ENCODE measurements around the gene NCBP3.
"Not testable (repeated sequence)": the region's sequence is repeated elsewhere in the genome, so short reads cannot be mapped to it uniquely, and the experiment has no call there.

Gene NCBP3

GRCh38 chr17:3785323-3785722 is 60.7 kb downstream of the NCBP3 start:
- DNase-seq (ENCODE audit: low read depth): not testable (repeated sequence)

- DNase-seq (ENCODE audit: low read depth): no peak
Measured at GRCh38 chr17:3782751-3783150, 63.3 kb downstream of the NCBP3 start.

- DNase-seq (ENCODE audit: low read depth): peak; percentile 25
Measured at GRCh38 chr17:3780986-3781385, 65.1 kb downstream of the NCBP3 start.

- no peak for DNase-seq (ENCODE audit: low read depth)
Measured at GRCh38 chr17:3777366-3778120, 68.5 kb downstream of the NCBP3 start.

- DNase-seq (ENCODE audit: low read depth): no peak
Measured at GRCh38 chr17:3773966-3774365, 72.1 kb downstream of the NCBP3 start.

GRCh38 chr17:3773511-3773910 is 72.5 kb downstream of the NCBP3 start:
- DNase-seq (ENCODE audit: low read depth): peak; percentile 63

GRCh38 chr17:3772764-3773163 is 73.3 kb downstream of the NCBP3 start:
- no peak for DNase-seq (ENCODE audit: low read depth)

- DNase-seq (ENCODE audit: low read depth): no peak
Measured at GRCh38 chr17:3771140-3771539, 74.9 kb downstream of the NCBP3 start.

GRCh38 chr17:3770466-3770865 is 75.6 kb downstream of the NCBP3 start:
- DNase-seq (ENCODE audit: low read depth): no peak

GRCh38 chr17:3768769-3769168 is 77.3 kb downstream of the NCBP3 start:
- DNase-seq (ENCODE audit: low read depth): no peak

- DNase-seq (ENCODE audit: low read depth): no peak
Measured at GRCh38 chr17:3768341-3768740, 77.7 kb downstream of the NCBP3 start.

GRCh38 chr17:3766779-3767178 is 79.3 kb downstream of the NCBP3 start:
- DNase-seq (ENCODE audit: low read depth): no peak

- DNase-seq (ENCODE audit: low read depth): no peak
Measured at GRCh38 chr17:3765981-3766380, 80.1 kb downstream of the NCBP3 start.

- no peak for DNase-seq (ENCODE audit: low read depth)
Measured at GRCh38 chr17:3763777-3764170, 82.3 kb downstream of the NCBP3 start.

- no peak for DNase-seq (ENCODE audit: low read depth)
Measured at GRCh38 chr17:3762922-3763776, 82.9 kb downstream of the NCBP3 start.

GRCh38 chr17:3761918-3762380 is 84.1 kb downstream of the NCBP3 start:
- no peak for DNase-seq (ENCODE audit: low read depth)

- DNase-seq (ENCODE audit: low read depth): no peak
Measured at GRCh38 chr17:3761036-3761917, 84.8 kb downstream of the NCBP3 start.

- DNase-seq (ENCODE audit: low read depth): no peak
Measured at GRCh38 chr17:3759597-3760216, 86.3 kb downstream of the NCBP3 start.

GRCh38 chr17:3755335-3756030 is 90.6 kb downstream of the NCBP3 start:
- DNase-seq (ENCODE audit: low read depth): no peak

- no peak for DNase-seq (ENCODE audit: low read depth)
Measured at GRCh38 chr17:3754458-3755334, 91.3 kb downstream of the NCBP3 start.
